Measurements from ENCODE around the gene GPR137B. TPM values are rescaled to one million over a fixed set of nuclear protein-coding genes. Genes with fewer than 3 reads are reported as not detected.

GPR137B gene
- polyA plus RNA-seq, 1 experiment, result 15.7 TPM

DNA sequence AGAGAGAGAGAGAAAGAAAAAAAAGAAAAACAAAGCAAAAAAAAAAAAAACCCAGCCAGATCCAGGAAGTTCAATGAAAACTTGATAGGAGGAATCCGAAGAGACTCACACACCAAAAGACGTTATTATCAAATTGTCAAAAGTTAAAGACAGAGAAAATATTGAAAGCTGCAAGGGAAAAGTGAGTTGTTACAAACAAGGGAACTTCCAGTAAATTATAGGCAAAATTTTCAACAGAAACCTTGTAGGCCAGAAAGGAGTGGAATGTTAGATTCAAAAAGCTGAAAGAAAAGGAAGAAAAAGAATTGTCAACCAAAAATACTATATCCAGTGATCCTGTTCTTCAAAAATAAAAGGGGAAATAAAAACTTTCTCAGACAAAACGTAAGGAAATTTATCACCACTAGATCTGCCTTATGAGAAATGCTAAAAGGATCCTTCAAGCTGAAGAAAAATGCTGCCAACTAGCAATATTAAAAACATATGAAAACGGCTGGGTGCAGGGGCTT, 115.8 kb downstream of the GPR137B start:
- DNase-seq (ENCODE audit: low read depth, low spot score), result no peak
- Histone ChIP-seq H3K4me3 (ENCODE audit: low read depth, low read length) (no peak overlapping the region), H3K27me3 (ENCODE audit: control insufficient read depth, insufficient read depth, low read length) (no peaks in the 10 kb centered on the region), H3K27ac (ENCODE audit: low read depth, low read length) (no peak overlapping the region), H3K9me3 (ENCODE audit: control insufficient read depth, insufficient read depth, low read length) (0 out of 2 replicates have a peak, but pooled peaks cover 3% of the 10 kb centered on the region)
- CTCF ChIA-PET, result interaction anchor here (0.5 kb wide), 1 partner anchor 1556 kb away, joined by 3 read pairs; no protein-coding TSS in a partner anchor
- TF ChIP-seq, protein P1, sequence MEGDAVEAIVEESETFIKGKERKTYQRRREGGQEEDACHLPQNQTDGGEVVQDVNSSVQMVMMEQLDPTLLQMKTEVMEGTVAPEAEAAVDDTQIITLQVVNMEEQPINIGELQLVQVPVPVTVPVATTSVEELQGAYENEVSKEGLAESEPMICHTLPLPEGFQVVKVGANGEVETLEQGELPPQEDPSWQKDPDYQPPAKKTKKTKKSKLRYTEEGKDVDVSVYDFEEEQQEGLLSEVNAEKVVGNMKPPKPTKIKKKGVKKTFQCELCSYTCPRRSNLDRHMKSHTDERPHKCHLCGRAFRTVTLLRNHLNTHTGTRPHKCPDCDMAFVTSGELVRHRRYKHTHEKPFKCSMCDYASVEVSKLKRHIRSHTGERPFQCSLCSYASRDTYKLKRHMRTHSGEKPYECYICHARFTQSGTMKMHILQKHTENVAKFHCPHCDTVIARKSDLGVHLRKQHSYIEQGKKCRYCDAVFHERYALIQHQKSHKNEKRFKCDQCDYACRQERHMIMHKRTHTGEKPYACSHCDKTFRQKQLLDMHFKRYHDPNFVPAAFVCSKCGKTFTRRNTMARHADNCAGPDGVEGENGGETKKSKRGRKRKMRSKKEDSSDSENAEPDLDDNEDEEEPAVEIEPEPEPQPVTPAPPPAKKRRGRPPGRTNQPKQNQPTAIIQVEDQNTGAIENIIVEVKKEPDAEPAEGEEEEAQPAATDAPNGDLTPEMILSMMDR (IDR thresholded peaks at IDR 0.05; ENCODE audit: low read depth, low read length), result no peak
- POLR2A ChIA-PET, result no interaction called here

Other genes starting within 250 kb of the GPR137B start
- gene NID1, start 77.4 kb upstream of the GPR137B start, polyA plus RNA-seq (2011; rRNA removed), result 129 and 137 TPM in 2 replicates
- gene ERO1B, start 139.4 kb downstream of the GPR137B start, polyA plus RNA-seq (2011; rRNA removed), result 1.1 and 2.2 TPM in 2 replicates